IPS-18c (cell line): ENCODE data around the gene PLOD1.
"Not testable (repeated sequence)": the region's sequence is repeated elsewhere in the genome, so short reads cannot be mapped to it uniquely, and the experiment has no call there.

ENCODE experiments used
- H3K4me3 ChIP-seq: 2 replicates; pipeline ENCODE4 v1.7.0; 2013; ENCODE audit warnings: low read depth, mild to moderate bottlenecking, low read length, moderate library complexity; ENCODE audit not compliant: insufficient read depth
- H3K9me3 ChIP-seq: one replicate; pipeline ENCODE4 v1.6.1; 2013; ENCODE audit warnings: mild to moderate bottlenecking, low read length, moderate library complexity; ENCODE audit not compliant: control insufficient read depth, insufficient read depth

The PLOD1 gene

GRCh38 chr1:12006167-12006921, 71.8 kb downstream of the PLOD1 start:
- Histone ChIP-seq H3K4me3 (no peak overlapping the region), H3K9me3 (peaks cover 4% of the 10 kb centered on the region)

GRCh38 chr1:12007204-12007603, 72.7 kb downstream of the PLOD1 start:
- no peak overlapping the region for H3K4me3 ChIP-seq

GRCh38 chr1:12008355-12008754, 73.8 kb downstream of the PLOD1 start:
- not testable (repeated sequence) for H3K9me3 ChIP-seq, H3K4me3 ChIP-seq

More at GRCh38 chr1:12007204-12007603, 72.7 kb downstream of the PLOD1 start:
- peaks cover 4% of the 10 kb centered on the region for H3K9me3 ChIP-seq

GRCh38 chr1:12009318-12009947, 74.9 kb downstream of the PLOD1 start:
- H3K4me3 ChIP-seq, result no peak overlapping the region
- peaks cover 4% of the 10 kb centered on the region for H3K9me3 ChIP-seq

- H3K9me3 ChIP-seq, result peaks cover 4% of the 10 kb centered on the region
- H3K4me3 ChIP-seq, result no peak overlapping the region
Observed at GRCh38 chr1:12010746-12011570, 76.4 kb downstream of the PLOD1 start.

- H3K9me3 ChIP-seq, result peaks cover 4% of the 10 kb centered on the region
- H3K4me3 ChIP-seq, result no peak overlapping the region
Observed at GRCh38 chr1:12011998-12012397, 77.5 kb downstream of the PLOD1 start.

- Histone ChIP-seq H3K4me3 (no peak overlapping the region), H3K9me3 (no peaks in the 10 kb centered on the region)
Observed at GRCh38 chr1:12012560-12013316, 78.2 kb downstream of the PLOD1 start.

- no peaks in the 10 kb centered on the region for H3K9me3 ChIP-seq
- no peak overlapping the region for H3K4me3 ChIP-seq
Observed at GRCh38 chr1:12014141-12014991, 79.8 kb downstream of the PLOD1 start.

- Histone ChIP-seq H3K4me3 (no peak overlapping the region), H3K9me3 (no peaks in the 10 kb centered on the region)
Observed at GRCh38 chr1:12015001-12015491, 80.5 kb downstream of the PLOD1 start.

- Histone ChIP-seq H3K9me3 (no peaks in the 10 kb centered on the region), H3K4me3 (no peak overlapping the region)
Observed at GRCh38 chr1:12015499-12015898, 81.0 kb downstream of the PLOD1 start.

GRCh38 chr1:12016182-12016581, 81.7 kb downstream of the PLOD1 start:
- no peaks in the 10 kb centered on the region for H3K9me3 ChIP-seq

GRCh38 chr1:12019858-12020509, 85.5 kb downstream of the PLOD1 start:
- Histone ChIP-seq H3K9me3 (no peaks in the 10 kb centered on the region), H3K4me3 (peak overlapping the region; percentile 93)

More at GRCh38 chr1:12016182-12016581, 81.7 kb downstream of the PLOD1 start:
- no peak overlapping the region for H3K4me3 ChIP-seq

- Histone ChIP-seq H3K9me3 (peaks cover under 1% of the 10 kb centered on the region), H3K4me3 (no peak overlapping the region)
Observed at GRCh38 chr1:12021616-12022015, 87.1 kb downstream of the PLOD1 start.

- peaks cover 2% of the 10 kb centered on the region for H3K9me3 ChIP-seq
Observed at GRCh38 chr1:12022036-12022435, 87.5 kb downstream of the PLOD1 start.

More at GRCh38 chr1:12022036-12022435, 87.5 kb downstream of the PLOD1 start:
- H3K4me3 ChIP-seq, result no peak overlapping the region
